ENCODE results near the gene AHRR.
"Not testable (repeated sequence)": the region's sequence is repeated elsewhere in the genome, so short reads cannot be mapped to it uniquely, and the experiment has no call there.

Gene AHRR

GRCh38 chr5:410911-411517 lies 89.5 kb downstream of the AHRR start:
- DNase-seq (ENCODE audit: low read depth in 2 of 3, low spot score in 1 of 3): no peak

- peak in 2 of 3 donors; percentile 24 to 31 for DNase-seq (ENCODE audit: low read depth in 2 of 3, low spot score in 1 of 3)
Observed at GRCh38 chr5:411728-412127, 90.2 kb downstream of the AHRR start.

- DNase-seq (ENCODE audit: low read depth in 2 of 3, low spot score in 1 of 3): not testable (repeated sequence)
Observed at GRCh38 chr5:414991-415927, 93.7 kb downstream of the AHRR start.

- DNase-seq (ENCODE audit: low read depth in 2 of 3, low spot score in 1 of 3): no peak
Observed at GRCh38 chr5:415928-416635, 94.6 kb downstream of the AHRR start.

- no peak for DNase-seq (ENCODE audit: low read depth in 2 of 3, low spot score in 1 of 3)
Observed at GRCh38 chr5:416636-416960, 95.1 kb downstream of the AHRR start.

- no peak for DNase-seq (ENCODE audit: low read depth in 2 of 3, low spot score in 1 of 3)
Observed at GRCh38 chr5:417301-418161, 96.0 kb downstream of the AHRR start.

GRCh38 chr5:418162-419121 lies 96.9 kb downstream of the AHRR start:
- DNase-seq (ENCODE audit: low read depth in 2 of 3, low spot score in 1 of 3): no peak

- no peak for DNase-seq (ENCODE audit: low read depth in 2 of 3, low spot score in 1 of 3)
Observed at GRCh38 chr5:419970-420369, 98.5 kb downstream of the AHRR start.

GRCh38 chr5:420632-421286 lies 99.2 kb downstream of the AHRR start:
- no peak for DNase-seq (ENCODE audit: low read depth in 2 of 3, low spot score in 1 of 3)

GRCh38 chr5:421287-421880 lies 99.9 kb downstream of the AHRR start:
- DNase-seq (ENCODE audit: low read depth in 2 of 3, low spot score in 1 of 3): no peak

- DNase-seq (ENCODE audit: low read depth in 2 of 3, low spot score in 1 of 3): no peak
Observed at GRCh38 chr5:421901-422300, 100.4 kb downstream of the AHRR start.

- no peak for DNase-seq (ENCODE audit: low read depth in 2 of 3, low spot score in 1 of 3)
Observed at GRCh38 chr5:422323-423232, 101.1 kb downstream of the AHRR start.

- DNase-seq (ENCODE audit: low read depth in 2 of 3, low spot score in 1 of 3): no peak
Observed at GRCh38 chr5:423233-423565, 101.7 kb downstream of the AHRR start.

GRCh38 chr5:423626-424261 lies 102.2 kb downstream of the AHRR start:
- no peak for DNase-seq (ENCODE audit: low read depth in 2 of 3, low spot score in 1 of 3)

GRCh38 chr5:424301-425110 lies 103.0 kb downstream of the AHRR start:
- DNase-seq (ENCODE audit: low read depth in 2 of 3, low spot score in 1 of 3): no peak

GRCh38 chr5:425714-426113 lies 104.2 kb downstream of the AHRR start:
- DNase-seq (ENCODE audit: low read depth in 2 of 3, low spot score in 1 of 3): no peak

Measured in stimulated activated CD4-positive, alpha-beta T cell treated with anti-CD3 and anti-CD28 coated beads, Interleukin-12 subunit alpha, Interleukin-12 subunit beta, amount 100 ng/mL, for 48 hours (primary cell).